SH-SY5Y (cell line): ENCODE data around the gene MED25.

ENCODE experiments used
- GATA2 ChIP-seq: IDR thresholded peaks from 2 replicates; pipeline ENCODE4 v1.6.1; 2011; ENCODE audit warnings: mild to moderate bottlenecking, low read depth, low read length
- GATA3 ChIP-seq: IDR thresholded peaks from 2 replicates; pipeline ENCODE4 v1.6.1; 2011; ENCODE audit warnings: low read depth, mild to moderate bottlenecking, low read length, moderate library complexity

GRCh38 chr19:49771674-49772139 lies 46.4 kb upstream of the MED25 start:
- no peak for TF ChIP-seq GATA2
- TF ChIP-seq GATA3 = no peak
